NT2/D1 (cell line): ENCODE measurements around the gene C3orf22.

Experiments
- DNase-seq: peaks from one replicate; pipeline ENCODE4 v3.0.0-alpha.2; 2011; ENCODE audit warnings: low read depth, low spot score
- H3K27me3 ChIP-seq: 2 replicates; pipeline ENCODE4 v1.6.0; 2011; ENCODE audit warnings: mild to moderate bottlenecking; ENCODE audit not compliant: insufficient read length, insufficient read depth
- H3K36me3 ChIP-seq: 2 replicates; pipeline ENCODE4 v1.6.1; 2011; ENCODE audit warnings: mild to moderate bottlenecking, low read length, mixed read lengths; ENCODE audit not compliant: insufficient read depth, insufficient read length
- H3K4me1 ChIP-seq: 2 replicates; pipeline ENCODE4 v1.5.1; 2011; ENCODE audit not compliant: insufficient read depth, insufficient read length
- H3K4me3 ChIP-seq: 2 replicates; pipeline ENCODE4 v1.5.1; 2011; ENCODE audit warnings: low read depth; ENCODE audit not compliant: insufficient read length
- H3K9ac ChIP-seq: 2 replicates; pipeline ENCODE4 v1.6.0; 2011; ENCODE audit warnings: low read depth; ENCODE audit not compliant: insufficient read length
- H3K9me3 ChIP-seq: 2 replicates; pipeline ENCODE4 v1.5.1; 2011; ENCODE audit warnings: mild to moderate bottlenecking, low read length; ENCODE audit not compliant: insufficient read depth
- SUZ12 ChIP-seq: IDR thresholded peaks from 2 replicates; pipeline ENCODE4 v1.6.1; 2011; ENCODE audit not compliant: insufficient read length, insufficient read depth; ENCODE audit errors: extremely low read depth
- YY1 ChIP-seq: IDR thresholded peaks from 2 replicates; pipeline ENCODE4 v1.6.1; 2011; ENCODE audit not compliant: insufficient read length, insufficient read depth
- ZNF274 ChIP-seq: IDR thresholded peaks from 2 replicates; pipeline ENCODE4 v1.6.1; 2011; ENCODE audit warnings: mild to moderate bottlenecking, low read depth, low read length

C3orf22 gene

DNA sequence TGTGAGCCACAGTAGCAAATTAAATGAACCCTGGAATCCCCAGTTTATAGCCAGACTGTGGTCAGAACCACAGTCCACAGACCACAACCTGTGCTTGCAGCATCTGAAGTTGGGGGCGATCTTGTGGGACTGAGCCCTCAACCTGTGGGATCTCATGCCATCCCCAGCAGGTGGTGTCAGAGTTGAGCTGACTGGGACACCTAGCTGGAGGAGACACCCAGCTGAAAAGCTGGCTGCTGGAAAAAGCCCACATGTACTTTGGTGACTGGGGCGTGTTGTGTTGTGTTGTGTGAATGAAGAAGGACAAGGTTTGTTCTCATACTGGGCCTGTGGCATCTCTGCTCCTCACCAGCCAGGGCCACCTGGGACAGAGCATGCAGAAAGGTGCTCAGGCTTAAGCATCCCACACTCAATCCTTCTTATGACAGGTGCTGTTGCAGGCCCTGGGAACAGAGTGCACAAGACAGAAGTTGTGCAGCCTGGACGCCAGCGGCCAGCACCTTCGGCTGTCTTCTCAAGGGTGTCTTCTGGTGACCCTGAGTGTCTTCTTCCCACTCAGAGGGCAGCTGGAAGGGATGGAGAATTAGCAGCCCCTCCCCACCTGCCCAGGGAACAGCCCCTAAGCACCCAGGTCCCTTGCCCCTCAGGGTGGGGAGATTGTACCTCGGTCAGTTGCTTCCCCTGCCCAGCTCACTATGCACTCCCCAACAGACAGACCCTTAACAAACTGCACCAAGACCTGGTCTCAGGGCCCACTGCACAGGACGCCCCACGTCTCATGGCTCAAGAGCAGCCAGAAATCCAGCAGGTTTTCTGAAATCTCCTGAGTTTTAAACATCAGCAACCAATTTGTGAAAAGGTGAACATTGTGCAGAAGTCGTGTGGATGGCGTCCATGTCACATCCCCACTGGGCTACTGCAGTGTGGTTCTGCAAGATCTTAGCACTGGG is 39.0 kb downstream of the C3orf22 start:
- Histone ChIP-seq H3K4me1 (peaks cover 10% of the 10 kb centered on the region), H3K36me3 (no peaks in the 10 kb centered on the region), H3K27me3 (peaks cover 25% of the 10 kb centered on the region), H3K9me3 (no peaks in the 10 kb centered on the region), H3K9ac (no peak overlapping the region), H3K4me3 (no peak overlapping the region)
- no peak for DNase-seq
- TF ChIP-seq SUZ12: no peak
- TF ChIP-seq YY1: no peak
- TF ChIP-seq ZNF274: no peak

- TF ChIP-seq SUZ12 (no peak), ZNF274 (no peak), YY1 (no peak)
- Histone ChIP-seq H3K36me3 (no peaks in the 10 kb centered on the region), H3K27me3 (peaks cover 15% of the 10 kb centered on the region), H3K9me3 (no peaks in the 10 kb centered on the region), H3K4me1 (peaks cover 5% of the 10 kb centered on the region), H3K4me3 (no peak overlapping the region), H3K9ac (no peak overlapping the region)
- no peak for DNase-seq
These were observed 40.0 kb downstream of the C3orf22 start for GRCh38 chr3:126518779-126519177.

DNA sequence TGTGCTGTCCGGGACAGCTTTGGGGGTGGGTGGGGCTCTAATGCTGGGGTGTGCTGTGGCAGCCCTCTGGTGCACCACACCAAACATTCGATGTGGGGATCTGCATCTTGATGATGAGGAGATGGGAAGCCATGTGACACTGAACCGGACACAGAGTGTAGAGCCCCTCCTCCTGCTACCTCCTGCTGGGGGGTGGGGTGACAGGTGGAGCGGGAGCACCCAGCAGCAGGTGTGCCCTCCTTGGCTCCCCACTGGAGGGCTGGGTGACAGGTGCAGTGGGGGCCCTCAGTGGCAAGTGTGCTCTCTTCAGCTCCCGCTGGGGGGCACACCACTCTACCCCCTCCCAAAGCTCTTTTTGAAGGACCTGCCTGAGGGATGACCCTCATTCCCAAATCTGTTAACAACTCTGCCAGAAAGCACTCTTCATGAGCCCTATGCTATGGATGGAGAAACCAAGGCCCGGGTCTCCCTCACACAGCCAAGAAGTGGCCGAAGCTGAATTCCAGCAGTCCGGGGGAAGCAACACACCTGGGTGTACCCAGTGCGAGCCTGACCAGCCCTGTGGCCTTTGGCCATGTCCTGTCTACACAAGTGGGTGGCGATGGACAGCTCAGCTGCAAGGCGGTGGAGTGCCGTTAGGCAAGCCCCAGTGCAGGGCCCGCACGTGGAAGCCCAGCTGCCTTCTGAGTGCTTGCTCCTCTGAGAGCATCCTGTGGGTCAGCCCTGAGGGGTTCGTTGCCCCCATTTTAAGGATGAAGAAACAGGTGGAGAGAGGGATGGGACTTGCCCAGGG is 40.5 kb downstream of the C3orf22 start:
- TF ChIP-seq ZNF274: no peak
- Histone ChIP-seq H3K4me3 (no peak overlapping the region), H3K36me3 (no peaks in the 10 kb centered on the region), H3K4me1 (peaks cover 2% of the 10 kb centered on the region), H3K9ac (no peak overlapping the region), H3K27me3 (peaks cover 9% of the 10 kb centered on the region), H3K9me3 (no peaks in the 10 kb centered on the region)
- no peak for DNase-seq

GRCh38 chr3:126517291-126517951 is 41.3 kb downstream of the C3orf22 start, which contains the start of gene UROC1:
TSS of gene UROC1 (minus strand) at chr3:126517773. CDS start at chr3:126517719, 54 bp downstream.
- H3K4me1 ChIP-seq: peaks cover 2% of the 10 kb centered on the region

GRCh38 chr3:126516936-126517290 is 41.8 kb downstream of the C3orf22 start:
- DNase-seq: no peak
- Histone ChIP-seq H3K27me3 (no peaks in the 10 kb centered on the region), H3K9me3 (no peaks in the 10 kb centered on the region), H3K9ac (no peak overlapping the region), H3K4me3 (no peak overlapping the region), H3K4me1 (peaks cover 5% of the 10 kb centered on the region), H3K36me3 (no peaks in the 10 kb centered on the region)
- no peak for TF ChIP-seq ZNF274
- no peak for TF ChIP-seq SUZ12
- TF ChIP-seq YY1: no peak

More at GRCh38 chr3:126517291-126517951, 41.3 kb downstream of the C3orf22 start, which contains the start of gene UROC1:
- H3K4me3 ChIP-seq: no peak within 1 kb of the TSS
- H3K9me3 ChIP-seq: no peaks in the 10 kb centered on the region
- H3K36me3 ChIP-seq: no peaks in the 10 kb centered on the region
- TF ChIP-seq SUZ12 (no peak), YY1 (no peak), ZNF274 (no peak)
- DNase-seq: no peak
- H3K27me3 ChIP-seq: peaks cover 2% of the 10 kb centered on the region
- no peak within 1 kb of the TSS for H3K9ac ChIP-seq

DNA sequence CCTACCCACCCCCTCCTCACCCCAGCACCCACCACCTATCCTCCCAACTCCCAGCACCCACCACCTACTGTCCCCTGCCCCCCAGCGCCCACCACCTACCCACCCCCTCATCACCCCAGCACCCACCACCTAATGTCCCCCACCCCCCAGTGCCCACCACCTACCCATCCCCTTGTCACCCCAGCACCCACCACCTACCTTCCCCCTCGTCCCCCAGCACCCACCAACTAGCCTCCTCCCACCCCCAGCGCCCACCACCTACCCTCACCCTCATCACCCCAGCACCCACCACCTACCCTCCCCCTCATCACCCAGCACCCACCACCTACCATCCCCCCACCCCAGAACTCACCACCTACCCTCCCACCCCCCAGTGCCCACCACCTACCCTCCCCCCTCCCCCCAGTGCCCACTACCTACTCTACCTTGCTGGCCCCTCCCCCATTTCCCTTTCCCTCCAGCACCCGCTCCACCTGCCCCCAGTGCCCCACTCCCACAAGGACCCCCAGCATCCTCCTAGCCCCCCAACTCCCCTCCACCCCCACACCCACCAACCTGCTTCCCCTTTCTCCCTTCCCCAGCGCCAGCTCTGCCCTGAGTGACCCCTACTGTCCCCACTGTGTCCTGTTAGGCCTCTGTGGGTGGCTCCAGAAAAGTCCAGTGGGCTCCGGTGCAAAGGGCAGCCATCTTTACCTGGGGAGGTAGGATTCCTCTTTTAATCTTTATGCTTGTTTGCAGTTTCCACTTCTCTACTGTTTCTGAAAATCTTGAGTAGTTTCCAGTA is 42.4 kb downstream of the C3orf22 start:
- DNase-seq: no peak
- Histone ChIP-seq H3K27me3 (no peaks in the 10 kb centered on the region), H3K4me3 (no peak overlapping the region), H3K4me1 (peaks cover 5% of the 10 kb centered on the region), H3K9ac (no peak overlapping the region), H3K36me3 (no peaks in the 10 kb centered on the region), H3K9me3 (no peaks in the 10 kb centered on the region)
- TF ChIP-seq YY1 (no peak), SUZ12 (no peak), ZNF274 (no peak)

DNA sequence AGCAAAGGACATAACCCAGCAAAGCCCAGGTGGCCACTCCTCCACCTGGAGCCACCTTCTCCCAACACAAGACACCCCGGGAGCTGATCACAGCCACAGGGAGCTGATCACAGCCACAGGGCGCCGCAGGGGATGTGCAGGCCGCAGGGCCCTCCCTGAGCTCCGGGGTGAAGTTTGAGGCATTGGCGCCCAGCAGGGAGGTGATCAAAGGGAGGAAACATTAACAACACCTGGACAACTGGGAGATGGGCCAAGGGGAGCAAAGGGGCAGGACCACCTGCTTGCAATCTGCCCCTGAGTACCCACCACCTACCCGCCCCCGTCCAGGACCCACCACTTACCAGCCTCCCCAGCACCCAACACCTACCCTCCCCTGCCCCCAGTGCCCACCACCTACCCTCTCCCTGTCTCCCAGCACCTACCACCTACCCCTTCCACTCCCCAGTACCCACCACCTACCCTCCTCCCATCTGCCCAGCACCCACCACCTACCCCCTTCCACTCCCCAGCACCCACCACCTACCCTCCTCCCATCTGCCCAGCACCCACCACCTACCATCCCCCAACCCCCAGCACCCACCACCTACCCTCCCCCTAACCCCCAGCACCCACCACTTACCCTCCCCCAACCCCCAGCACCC is 43.5 kb downstream of the C3orf22 start:
- TF ChIP-seq SUZ12 (no peak), YY1 (no peak), ZNF274 (no peak)
- H3K4me3 ChIP-seq: no peak overlapping the region
- H3K9ac ChIP-seq: no peak overlapping the region
- no peak for DNase-seq
- peaks cover 11% of the 10 kb centered on the region for H3K4me1 ChIP-seq
- no peaks in the 10 kb centered on the region for H3K9me3 ChIP-seq
- H3K36me3 ChIP-seq: no peaks in the 10 kb centered on the region
- H3K27me3 ChIP-seq: no peaks in the 10 kb centered on the region
